ENCODE measurements around the gene IL26.
A peak's percentile ranks its signal among the peaks of the same experiment; 100 is the strongest.

GRCh38 chr12:68237078-68237477 lies 11.5 kb upstream of the IL26 start:
- TF ChIP-seq CTCF (IDR thresholded peaks at IDR 0.05; ENCODE audit: low read depth, low read length, poor library complexity, severe bottlenecking) = peak; percentile 28
- no peak for TF ChIP-seq EZH2phosphoT487 (IDR thresholded peaks at IDR 0.05; ENCODE audit: borderline replicate concordance, low read length)
